OCI-LY7 (cell line): ENCODE measurements around the gene EML6. TPM values are rescaled to one million over a fixed set of nuclear protein-coding genes. Genes with fewer than 3 reads are reported as not detected.
A peak's percentile ranks its signal among the peaks of the same experiment; 100 is the strongest.

Experiments
- BruUV-seq: library from RNA; stranded (reverse); fragments of 400-500 nt; replicated peaks from 2 replicates; lab custom pipeline; 2021; lab: Mats Ljungman, UMichigan
- CTCF ChIA-PET: fragments of 300-600 bp; sonication (Branson Sonifier 250); formaldehyde crosslinking; loops from one replicate; lab custom pipeline; 2022; ENCODE audit warnings: antibody characterized with exemption; ENCODE audit not compliant: unreplicated experiment; lab: Charles Lee
- POLR2A ChIA-PET: fragments of 300-600 bp; sonication (Branson Sonifier 250); formaldehyde crosslinking; loops from one replicate; lab custom pipeline; 2022; ENCODE audit warnings: antibody characterized with exemption; lab: Charles Lee
- DNase-seq: peaks from one replicate; pipeline ENCODE4 v3.0.0-alpha.2; 2015; ENCODE audit warnings: low spot score
- H2AFZ ChIP-seq: fragments of 200-600 bp; sonication (generic), shearing (Covaris generic); 2 replicates; pipeline ENCODE4 v1.6.1; 2014; ENCODE audit warnings: mild to moderate bottlenecking, antibody characterized with exemption, low read length, moderate library complexity
- H3K27ac ChIP-seq: fragments of 200-600 bp; sonication (generic); 2 replicates; pipeline ENCODE4 v1.5.1; 2014; ENCODE audit warnings: mixed run types, low read depth, mild to moderate bottlenecking, moderate library complexity, low read length, inconsistent platforms; ENCODE audit not compliant: poor library complexity, severe bottlenecking
- H3K36me3 ChIP-seq: fragments of 200-600 bp; sonication (generic); 2 replicates; pipeline ENCODE4 v1.6.1; 2014; ENCODE audit warnings: mild to moderate bottlenecking, antibody characterized with exemption, low read length, moderate library complexity, mixed read lengths; ENCODE audit not compliant: insufficient read depth
- H3K4me1 ChIP-seq: fragments of 200-600 bp; sonication (generic); 2 replicates; pipeline ENCODE4 v1.5.1; 2014; ENCODE audit warnings: mild to moderate bottlenecking, low read length; ENCODE audit not compliant: insufficient read depth, poor library complexity, severe bottlenecking
- H3K4me2 ChIP-seq: fragments of 200-600 bp; sonication (generic); 2 replicates; pipeline ENCODE4 v1.6.1; 2014; ENCODE audit warnings: mild to moderate bottlenecking, low read length
- H3K4me3 ChIP-seq: fragments of 200-600 bp; sonication (generic); 2 replicates; pipeline ENCODE4 v1.5.1; 2014; ENCODE audit warnings: mild to moderate bottlenecking, low read depth, low read length; ENCODE audit not compliant: poor library complexity, severe bottlenecking
- H3K79me2 ChIP-seq: fragments of 200-600 bp; sonication (generic); 2 replicates; pipeline ENCODE4 v1.6.1; 2016; ENCODE audit warnings: low read depth, mild to moderate bottlenecking, low read length, moderate library complexity, mixed read lengths; ENCODE audit not compliant: insufficient read depth
- H3K9me2 ChIP-seq: fragments of 200-600 bp; sonication (generic); 2 replicates; pipeline ENCODE4 v1.6.1; 2016; ENCODE audit warnings: mild to moderate bottlenecking, low read length, mixed read lengths; ENCODE audit not compliant: insufficient read depth
- H3K9me3 ChIP-seq: fragments of 200-600 bp; sonication (generic); 2 replicates; pipeline ENCODE4 v1.6.1; 2014; ENCODE audit warnings: mild to moderate bottlenecking, mixed run types, low read length, mixed read lengths
- H4K20me1 ChIP-seq: fragments of 200-600 bp; sonication (generic); 2 replicates; pipeline ENCODE4 v1.6.1; 2014; ENCODE audit warnings: mild to moderate bottlenecking, antibody characterized with exemption, low read length, moderate library complexity, mixed read lengths; ENCODE audit not compliant: insufficient read depth
- CTCF ChIP-seq: fragments of 200-600 bp; sonication (generic); conservative IDR thresholded peaks from 2 replicates; pipeline ENCODE4 v1.5.1; 2014; ENCODE audit warnings: mild to moderate bottlenecking, antibody characterized with exemption, low read length, moderate library complexity, mixed read lengths
- EZH2phosphoT487 ChIP-seq: fragments of 200-600 bp; sonication (generic); IDR thresholded peaks from 2 replicates; pipeline ENCODE4 v1.6.1; 2018; ENCODE audit warnings: low read depth, borderline replicate concordance, mild to moderate bottlenecking, mixed run types, antibody characterized with exemption, low read length, moderate library complexity, mixed read lengths
- intact Hi-C: fragments of 100-400 bp; cut with micrococcal nuclease; formaldehyde crosslinking; loops from one replicate; pipeline ENCODE4 v1.10.0; 2022; ENCODE audit not compliant: unreplicated experiment
- total RNA-seq, 2 experiments: library from RNA; depleted of rRNA in 1 of 2; stranded (reverse); fragments of >200 nt in 1 of 2; shearing (Covaris generic) in 1 of 2; gene quantifications; 2 replicates each; pipeline ENCODE4 v1.2.3, GENCODE V29; 2014 to 2022

The EML6 gene
- total RNA-seq, 2 experiments from 2014 or later, result 310 to 367 TPM

GRCh38 chr2:54708584-54709335 lies 14.7 kb upstream of the EML6 start:
- H3K9me2 ChIP-seq, result no peaks in the 10 kb centered on the region
- POLR2A ChIA-PET, result interaction anchor here (0.5 to 1.3 kb wide), 2 partner anchors 11 to 92 kb away, joined by 3 to 4 read pairs; no protein-coding TSS in a partner anchor
- H3K4me2 ChIP-seq, result peak overlapping the region; percentile 70
- no peaks in the 10 kb centered on the region for H4K20me1 ChIP-seq
- CTCF ChIA-PET, result interaction anchor here (1.1 kb wide), 1 partner anchor 608 kb away, joined by 3 read pairs; no protein-coding TSS in a partner anchor
- peak overlapping the region; percentile 68 for H2AFZ ChIP-seq
- peak overlapping the region; percentile 53 for H3K4me3 ChIP-seq
- H3K9me3 ChIP-seq, result no peaks in the 10 kb centered on the region
- no peak overlapping the region for H3K27ac ChIP-seq
- no TSS peak for BruUV-seq
- H3K4me1 ChIP-seq, result peaks cover 18% of the 10 kb centered on the region
- peak; percentile 52 for DNase-seq
- no peaks in the 10 kb centered on the region for H3K79me2 ChIP-seq
- no peak for TF ChIP-seq EZH2phosphoT487
- peak; percentile 46 for TF ChIP-seq CTCF
- H3K36me3 ChIP-seq, result no peaks in the 10 kb centered on the region
- intact Hi-C loops, result loop anchor here (10.0 kb wide), 2 partner anchors 364 to 504 kb away; no protein-coding TSS in a partner anchor

- Histone ChIP-seq H2AFZ (peak overlapping the region; percentile 68), H3K79me2 (no peaks in the 10 kb centered on the region), H3K27ac (no peak overlapping the region), H3K4me1 (peaks cover 15% of the 10 kb centered on the region), H3K36me3 (no peaks in the 10 kb centered on the region), H3K9me2 (no peaks in the 10 kb centered on the region), H4K20me1 (no peaks in the 10 kb centered on the region), H3K4me3 (no peak overlapping the region), H3K9me3 (no peaks in the 10 kb centered on the region), H3K4me2 (peak overlapping the region; percentile 70)
- intact Hi-C loops, result loop anchor here (10.0 kb wide), 2 partner anchors 365 to 505 kb away; no protein-coding TSS in a partner anchor
- TF ChIP-seq CTCF, result no peak
- no peak for TF ChIP-seq EZH2phosphoT487
- no peak for DNase-seq
- BruUV-seq, result no TSS peak
- ChIA-PET CTCF (no interaction called here), POLR2A (interaction anchor here (0.5 to 1.3 kb wide), 4 partner anchors 11 to 595 kb away, joined by 3 to 5 read pairs (median 4); no protein-coding TSS in a partner anchor)
Measured at GRCh38 chr2:54709336-54709809, 14.1 kb upstream of the EML6 start.
